Glomerular visceral epithelial cell (primary cell): ENCODE results near the gene SRSF11.

ENCODE experiments used
- DNase-seq: peaks from one replicate; pipeline ENCODE4 v3.0.0-alpha.2; 2016; ENCODE audit errors: extremely low spot score

SRSF11 gene

GRCh38 chr1:70220517-70221237, 503 bp upstream of the SRSF11 start:
- DNase-seq, result no peak

GRCh38 chr1:70222716-70223235, 1.6 kb downstream of the SRSF11 start:
- DNase-seq, result no peak

GRCh38 chr1:70224954-70225353, 3.8 kb downstream of the SRSF11 start:
- no peak for DNase-seq

GRCh38 chr1:70227439-70227838, 6.3 kb downstream of the SRSF11 start:
- DNase-seq, result no peak

GRCh38 chr1:70228670-70229069, 7.5 kb downstream of the SRSF11 start:
- DNase-seq, result no peak

GRCh38 chr1:70231475-70231874, 10.3 kb downstream of the SRSF11 start:
- no peak for DNase-seq

- no peak for DNase-seq
These were observed 13.6 kb downstream of the SRSF11 start for GRCh38 chr1:70234733-70235132.

- DNase-seq, result no peak
These were observed 18.8 kb downstream of the SRSF11 start for GRCh38 chr1:70239940-70240339.

- DNase-seq, result no peak
These were observed 25.9 kb downstream of the SRSF11 start for GRCh38 chr1:70247122-70247521.

- no peak for DNase-seq
These were observed 26.6 kb downstream of the SRSF11 start for GRCh38 chr1:70247768-70248167.

- DNase-seq, result no peak
These were observed 27.5 kb downstream of the SRSF11 start for GRCh38 chr1:70248729-70249128.

GRCh38 chr1:70256664-70257063, 35.5 kb downstream of the SRSF11 start:
- DNase-seq, result no peak

- no peak for DNase-seq
These were observed 43.7 kb downstream of the SRSF11 start for GRCh38 chr1:70264839-70265238.

- no peak for DNase-seq
These were observed 44.8 kb downstream of the SRSF11 start for GRCh38 chr1:70265946-70266345.

GRCh38 chr1:70277875-70278274, 56.7 kb downstream of the SRSF11 start:
- DNase-seq, result no peak

- DNase-seq, result no peak
These were observed 57.5 kb downstream of the SRSF11 start for GRCh38 chr1:70278710-70279109.

GRCh38 chr1:70284366-70284765, 63.2 kb downstream of the SRSF11 start:
- DNase-seq, result no peak

- no peak for DNase-seq
These were observed 65.3 kb downstream of the SRSF11 start for GRCh38 chr1:70286453-70286852.

GRCh38 chr1:70288166-70288565, 67.0 kb downstream of the SRSF11 start:
- no peak for DNase-seq

GRCh38 chr1:70290218-70290617, 69.0 kb downstream of the SRSF11 start:
- no peak for DNase-seq

- no peak for DNase-seq
These were observed 72.1 kb downstream of the SRSF11 start for GRCh38 chr1:70293186-70293843.

- DNase-seq, result no peak
These were observed 74.6 kb downstream of the SRSF11 start for GRCh38 chr1:70295749-70296148.

- no peak for DNase-seq
These were observed 78.3 kb downstream of the SRSF11 start for GRCh38 chr1:70299472-70299871.
